HUDEP-2 (cell line): ENCODE results near the gene HNRNPU.

Experiments used
- DNase-seq, 76 experiments: peaks; one replicate each; lab custom pipeline; 2025; ENCODE audit not compliant: unreplicated experiment in 76 of 76; lab: John Stamatoyannopoulos, UW

Gene HNRNPU

DNA sequence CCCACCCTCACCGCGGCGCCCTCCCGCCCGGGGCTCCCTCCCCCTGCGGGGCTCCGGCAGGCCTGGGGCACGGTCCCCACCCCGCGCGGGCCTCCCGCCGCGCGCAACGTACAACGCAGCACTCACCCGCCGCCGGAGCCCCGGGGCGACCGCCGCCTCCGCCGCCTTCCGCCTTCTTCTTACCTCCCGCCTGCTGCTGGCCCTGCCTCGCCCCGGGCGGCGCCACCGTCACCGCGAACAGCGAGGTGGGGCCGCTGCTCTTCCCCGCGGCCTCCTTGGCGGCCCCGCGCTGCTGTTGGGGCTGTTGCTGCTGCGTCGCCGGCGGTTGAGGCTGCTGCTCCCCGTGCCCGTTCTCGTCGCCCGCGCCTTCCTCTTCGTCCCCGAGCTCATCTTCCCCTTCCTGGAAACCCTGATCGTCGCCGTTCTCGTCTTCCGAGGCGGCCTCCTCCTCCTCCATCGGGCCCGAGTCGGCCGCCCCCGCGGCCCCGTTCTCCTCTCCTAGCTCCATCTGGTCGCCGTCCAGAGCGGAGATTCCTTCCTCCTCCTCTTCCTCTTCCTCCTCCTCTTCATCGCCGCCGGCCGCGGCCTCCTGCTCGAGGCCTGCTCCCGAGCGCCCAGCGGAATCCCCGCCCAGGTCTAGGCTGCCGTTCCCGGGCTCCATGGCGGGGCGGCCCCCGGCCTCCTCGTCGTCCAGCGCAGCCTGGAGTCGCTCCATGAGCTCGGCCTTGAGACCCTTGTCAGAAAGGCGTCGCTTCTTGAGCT, 671 bp downstream of the HNRNPU start:
- peak in 9 of 76 experiments; percentile 11 to 57 (median 33) for DNase-seq

DNA sequence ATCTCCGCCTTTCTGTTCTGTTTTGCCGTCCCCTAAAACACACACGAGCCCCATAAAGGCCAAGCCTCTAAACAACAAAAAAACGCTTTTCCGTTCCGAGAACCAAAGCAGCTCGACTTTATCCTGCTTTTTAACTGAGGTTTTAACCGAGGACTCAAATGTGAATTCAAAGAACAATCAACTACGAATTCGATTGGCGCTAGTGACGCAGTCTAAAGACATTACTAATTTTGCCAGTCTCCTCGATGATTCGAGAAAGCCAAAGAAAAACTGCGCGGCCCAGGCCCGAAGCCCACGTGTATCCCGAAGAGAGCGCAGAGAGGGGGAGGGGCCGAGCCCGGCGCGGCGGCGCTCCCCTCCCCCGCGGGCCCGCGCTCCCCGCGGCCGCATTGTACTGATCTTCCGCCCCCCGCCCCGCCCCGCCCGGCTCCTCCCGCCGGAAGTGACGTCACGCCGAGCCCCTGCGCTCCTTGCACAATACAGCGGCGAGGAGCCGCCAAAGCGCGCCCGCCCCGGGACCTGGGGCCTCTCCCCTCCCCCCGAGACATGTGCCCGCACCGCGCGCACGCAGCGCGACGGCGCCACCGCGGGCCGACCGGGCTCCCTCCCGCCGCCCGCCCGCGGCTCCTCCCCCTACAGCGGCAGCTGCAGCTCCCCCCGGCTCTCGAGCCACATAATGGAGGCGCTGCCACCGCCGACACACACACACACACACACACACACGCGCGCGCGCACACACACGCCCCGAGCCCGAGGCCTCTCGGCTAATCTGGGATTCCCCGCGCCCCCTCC, 1.4 kb downstream of the HNRNPU start:
- peak in 74 of 76 experiments; percentile 48 to 97 (median 89) for DNase-seq

DNA sequence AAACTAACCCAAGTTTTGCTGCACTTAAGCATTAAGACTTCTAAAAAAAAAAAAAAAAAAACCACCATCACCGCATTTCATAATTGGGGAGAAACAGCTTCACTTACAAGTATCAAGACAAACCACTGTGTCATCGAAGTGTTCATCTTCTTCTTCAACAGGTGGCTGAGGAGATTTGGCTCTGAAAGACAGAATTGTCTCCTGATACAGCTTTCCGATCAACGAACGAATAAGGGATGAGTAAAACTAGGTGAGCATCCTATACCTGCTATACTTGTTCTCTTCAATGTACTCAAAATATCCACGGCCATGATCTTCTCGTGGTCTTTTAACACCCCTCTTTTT, 2.0 kb downstream of the HNRNPU start:
- peak in 5 of 76 experiments; percentile 14 to 52 (median 19) for DNase-seq

DNA sequence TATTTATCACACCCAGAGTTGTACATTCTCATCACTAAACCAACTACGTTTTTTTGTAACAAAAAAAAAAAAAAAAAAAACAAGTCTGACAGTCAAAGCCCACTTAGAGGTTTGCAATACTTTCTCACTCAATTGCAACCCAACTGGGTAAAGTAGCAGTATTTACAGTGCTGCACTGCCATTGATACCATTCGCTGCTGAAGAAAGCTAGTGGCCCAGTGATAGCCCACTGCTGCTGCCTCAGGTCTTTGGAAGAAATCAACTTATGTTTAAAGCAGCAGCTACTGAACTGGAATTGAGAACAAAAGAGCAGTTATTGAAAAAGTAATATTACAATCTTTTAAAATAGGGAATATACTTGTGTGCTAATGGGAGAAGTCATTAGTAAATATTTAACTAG, 2.7 kb downstream of the HNRNPU start:
- DNase-seq = peak in 1 of 76 experiments; percentile 4

DNA sequence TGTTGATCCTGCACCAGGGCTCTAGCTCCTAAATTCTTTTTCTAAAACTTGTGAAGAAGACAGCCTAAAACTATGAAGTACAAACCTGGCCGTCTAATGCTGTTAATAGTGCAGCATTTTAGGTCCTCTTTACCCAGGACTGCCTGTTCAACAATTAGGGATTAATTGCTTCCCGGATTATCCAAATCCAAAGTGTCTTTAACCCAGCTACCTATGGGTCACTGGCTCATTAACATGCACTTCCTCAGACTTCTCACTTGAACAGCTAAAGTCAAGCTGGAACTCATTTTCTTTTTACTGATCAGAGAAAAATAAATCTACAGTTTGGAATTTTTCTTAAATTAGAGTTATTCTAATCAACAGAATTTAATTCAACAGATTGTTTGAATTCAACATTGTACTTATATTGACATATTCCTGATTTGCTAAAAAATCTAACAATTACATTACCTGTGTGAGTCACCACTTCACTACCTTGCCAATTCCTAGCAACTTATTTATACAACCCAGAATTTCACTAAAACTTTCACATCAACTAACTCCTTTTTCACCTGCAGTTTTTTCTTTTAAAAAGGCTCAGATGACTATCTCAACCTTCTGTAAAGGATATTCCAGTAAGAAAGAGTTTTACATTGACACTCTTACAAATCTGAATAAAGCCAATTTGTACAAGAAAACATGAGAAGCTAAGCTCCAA, 3.3 kb downstream of the HNRNPU start:
- no peak for DNase-seq

DNA sequence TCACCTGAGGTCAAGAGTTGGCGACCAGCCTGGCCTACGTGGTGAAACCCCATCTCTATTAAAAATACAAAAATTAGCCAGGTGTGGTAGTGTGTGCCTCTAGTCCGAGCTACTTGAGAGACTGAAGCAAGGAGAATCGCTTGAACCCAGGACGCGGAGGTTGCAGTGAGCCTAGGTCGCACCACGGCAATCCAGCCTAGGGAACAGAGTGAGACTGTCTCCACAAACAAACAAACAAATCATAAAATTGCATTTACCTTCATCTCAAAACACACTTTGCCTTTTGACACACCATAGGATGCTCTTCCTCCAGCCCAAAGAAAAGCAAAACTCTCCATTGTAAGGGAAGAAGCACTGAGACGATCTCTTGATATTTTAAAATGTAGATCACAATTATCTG, 4.3 kb downstream of the HNRNPU start:
- no peak for DNase-seq

DNA sequence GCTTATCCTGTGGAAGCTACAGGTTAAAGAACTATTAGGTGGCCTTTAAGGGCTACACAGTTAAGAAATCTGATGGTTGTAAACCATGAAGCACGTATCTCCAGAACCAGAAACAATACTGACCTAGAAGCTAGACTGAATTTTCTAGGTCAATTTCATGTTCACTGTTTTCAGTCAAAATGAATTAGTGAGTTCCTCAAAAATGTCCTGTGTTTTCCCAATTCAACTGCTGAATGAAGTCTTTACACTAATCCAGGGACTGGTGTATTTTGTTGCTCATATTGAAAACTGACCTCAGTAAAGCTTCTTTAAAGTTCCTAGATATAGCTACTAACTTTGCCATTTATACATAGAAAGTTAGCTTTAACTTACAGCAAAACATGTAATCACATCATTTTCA, 6.0 kb downstream of the HNRNPU start:
- no peak for DNase-seq

DNA sequence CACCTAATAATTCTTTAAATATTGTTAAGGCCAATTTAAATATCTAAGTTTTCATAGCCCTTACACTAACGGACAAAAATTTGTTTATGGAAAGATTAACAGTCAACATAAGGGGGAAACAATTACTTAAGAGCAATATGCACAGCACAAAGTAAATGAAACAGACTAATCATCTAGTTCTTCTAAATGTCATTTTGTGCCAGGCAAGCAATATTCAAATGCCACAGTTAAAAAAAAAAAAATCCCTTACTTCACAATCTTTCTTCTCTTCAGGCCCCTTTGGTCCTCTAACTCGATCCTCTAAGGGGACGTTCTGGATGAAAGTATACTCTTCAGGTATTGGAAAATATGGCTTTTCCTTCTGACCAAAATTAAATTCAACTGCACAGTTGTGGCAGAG, 6.6 kb downstream of the HNRNPU start:
- no peak for DNase-seq

DNA sequence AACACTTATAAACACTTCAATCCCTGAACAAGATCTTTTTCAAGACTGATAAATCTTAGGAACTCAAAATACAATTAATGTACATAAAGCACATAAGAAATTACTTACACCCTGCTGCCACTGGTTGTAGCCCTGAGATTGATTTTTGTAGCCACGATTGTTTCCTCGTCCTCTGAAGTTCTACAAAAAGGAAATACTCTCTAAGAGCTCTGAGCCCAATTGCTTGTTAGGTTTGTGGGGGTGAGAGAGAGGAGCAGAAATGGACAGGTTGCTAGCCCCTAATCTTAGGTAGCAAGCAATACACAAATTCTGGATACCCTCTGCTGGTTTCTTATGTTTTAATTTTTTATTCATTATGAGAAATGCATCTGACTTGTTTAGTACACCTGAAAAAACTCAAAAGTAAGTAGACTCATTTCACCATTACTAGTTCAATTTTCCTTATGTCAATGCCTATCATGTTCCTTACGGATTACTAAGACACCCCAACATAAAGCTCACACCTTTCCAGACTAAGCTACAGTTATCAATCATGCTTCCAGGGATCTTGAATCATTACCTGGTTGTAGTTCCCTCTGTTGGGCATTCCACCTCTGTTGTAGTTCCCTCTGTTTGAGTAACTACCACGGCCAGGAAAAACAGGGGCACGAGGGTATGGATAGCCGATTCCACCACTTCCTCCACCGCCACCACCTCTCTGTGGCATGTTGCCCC, 9.3 kb downstream of the HNRNPU start:
- DNase-seq = no peak

DNA sequence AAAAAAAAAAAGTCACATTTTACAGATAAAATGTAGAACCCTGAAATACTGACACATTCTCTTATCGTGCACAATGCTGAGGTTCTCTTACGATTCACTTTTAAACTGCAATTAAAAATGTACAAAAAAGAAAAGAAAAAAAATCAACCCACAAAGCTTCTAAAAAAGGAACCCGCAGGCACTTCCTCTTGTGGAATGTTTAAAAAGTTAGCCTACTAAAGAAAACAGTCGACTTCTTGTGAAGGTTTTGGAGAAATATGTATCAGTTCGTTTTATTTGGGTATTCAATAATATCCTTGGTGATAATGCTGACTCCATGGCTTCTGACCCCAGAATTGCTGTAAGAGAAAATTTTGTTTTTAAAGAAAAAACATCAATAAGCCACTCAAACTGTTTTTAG, 10.2 kb downstream of the HNRNPU start:
- no peak for DNase-seq

DNA sequence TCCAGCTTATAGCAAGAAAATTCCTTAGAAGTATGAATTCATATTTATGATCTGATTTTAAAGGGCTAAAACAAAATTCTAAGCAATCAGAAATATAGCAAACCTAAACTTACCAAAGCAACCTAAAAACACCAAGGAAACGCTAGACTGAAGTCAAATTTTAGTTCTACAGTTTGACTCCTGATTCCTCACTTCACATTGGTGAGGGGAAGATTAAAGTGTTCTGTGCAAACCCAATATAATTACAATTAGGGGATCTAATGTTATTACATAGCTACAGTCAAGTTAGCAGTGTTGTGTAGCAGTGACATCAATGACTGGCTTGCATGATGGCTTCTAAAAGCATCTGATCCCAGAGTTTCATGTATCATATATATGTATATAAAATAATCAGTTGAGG, 11.6 kb downstream of the HNRNPU start:
- no peak for DNase-seq

DNA sequence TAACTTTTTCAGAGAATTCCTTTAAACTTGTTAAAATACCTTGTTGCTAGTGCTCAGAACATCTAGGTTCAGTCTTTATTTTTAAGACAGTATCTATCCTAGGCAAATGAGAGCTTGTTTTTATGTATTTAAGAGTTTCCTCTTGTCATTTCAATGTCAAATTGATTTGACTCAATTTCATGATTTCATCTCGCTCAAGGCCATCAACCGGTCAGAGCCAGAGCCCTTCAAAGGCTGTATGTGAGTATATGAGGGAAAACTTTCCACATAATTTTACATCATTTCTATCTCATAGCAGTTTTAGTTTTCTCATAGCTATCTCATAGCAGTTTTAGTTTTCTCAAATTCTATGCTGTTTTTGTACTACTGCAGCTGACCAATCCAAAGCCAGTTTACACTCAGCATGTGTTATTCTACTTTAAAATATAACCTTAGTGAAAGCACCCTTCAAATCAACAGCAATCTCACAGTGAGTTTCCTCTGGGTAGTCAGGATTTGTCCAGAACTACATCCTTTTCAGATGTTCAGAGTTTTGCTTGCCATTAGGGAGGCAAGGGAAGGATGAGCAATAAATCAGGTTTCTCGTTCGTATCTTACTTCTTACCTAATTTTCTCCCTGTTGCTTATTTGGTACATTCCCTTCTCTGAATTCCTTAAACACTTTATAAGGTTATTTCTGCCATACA, 12.7 kb downstream of the HNRNPU start:
- no peak for DNase-seq

DNA sequence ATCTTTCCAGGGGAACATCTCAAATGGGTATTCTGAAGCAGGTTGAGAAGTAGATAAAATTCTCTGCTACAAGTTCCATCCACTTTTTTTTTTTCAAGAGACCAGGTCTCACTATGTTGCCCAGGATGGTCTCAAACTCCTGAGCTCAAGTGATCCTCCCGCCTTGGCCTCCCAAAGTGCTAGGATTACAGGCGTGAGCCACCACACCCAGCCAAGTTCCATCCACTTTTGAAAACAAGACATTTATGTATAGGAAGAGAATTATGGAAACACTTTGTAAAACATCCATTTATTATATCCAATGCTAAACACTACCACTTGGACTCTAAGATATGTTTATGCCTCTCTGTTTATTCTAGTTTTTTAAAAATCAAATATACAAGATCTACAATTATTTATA, 13.4 kb downstream of the HNRNPU start:
- DNase-seq = no peak

DNA sequence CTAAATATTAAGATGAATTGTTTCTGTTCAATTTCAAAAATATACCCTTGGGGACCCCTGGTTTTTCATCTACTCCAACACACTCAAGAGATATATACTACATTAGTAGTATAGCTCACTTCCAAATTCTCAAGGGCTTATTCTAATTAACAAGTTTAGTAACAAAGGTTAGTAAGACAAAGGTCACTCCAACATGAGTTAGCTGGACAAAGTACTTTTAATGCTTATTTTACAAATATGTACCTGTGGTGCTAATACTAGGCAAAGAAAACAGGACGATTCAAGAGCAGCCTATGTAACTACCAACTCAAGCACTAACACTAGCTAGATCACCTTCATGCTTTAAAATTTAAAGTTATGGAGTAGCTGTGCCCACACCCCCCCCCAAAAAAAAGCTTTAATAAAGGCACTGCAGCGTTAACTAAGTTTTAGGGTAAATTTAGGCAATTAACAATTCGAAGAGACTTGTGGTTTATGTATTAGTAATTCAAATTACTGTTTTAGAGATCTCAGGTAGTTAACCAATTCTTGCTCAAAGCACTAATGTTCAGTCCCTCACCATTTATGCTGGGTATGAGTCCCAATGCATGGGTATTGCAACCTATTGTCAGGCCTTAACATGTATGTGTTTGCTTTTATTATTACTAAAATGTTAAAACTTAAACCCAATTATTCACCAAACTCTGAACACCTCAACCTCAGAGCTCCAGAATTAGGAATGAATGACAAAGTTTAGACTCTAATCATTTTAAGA, 14.1 kb downstream of the HNRNPU start:
- DNase-seq = no peak

DNA sequence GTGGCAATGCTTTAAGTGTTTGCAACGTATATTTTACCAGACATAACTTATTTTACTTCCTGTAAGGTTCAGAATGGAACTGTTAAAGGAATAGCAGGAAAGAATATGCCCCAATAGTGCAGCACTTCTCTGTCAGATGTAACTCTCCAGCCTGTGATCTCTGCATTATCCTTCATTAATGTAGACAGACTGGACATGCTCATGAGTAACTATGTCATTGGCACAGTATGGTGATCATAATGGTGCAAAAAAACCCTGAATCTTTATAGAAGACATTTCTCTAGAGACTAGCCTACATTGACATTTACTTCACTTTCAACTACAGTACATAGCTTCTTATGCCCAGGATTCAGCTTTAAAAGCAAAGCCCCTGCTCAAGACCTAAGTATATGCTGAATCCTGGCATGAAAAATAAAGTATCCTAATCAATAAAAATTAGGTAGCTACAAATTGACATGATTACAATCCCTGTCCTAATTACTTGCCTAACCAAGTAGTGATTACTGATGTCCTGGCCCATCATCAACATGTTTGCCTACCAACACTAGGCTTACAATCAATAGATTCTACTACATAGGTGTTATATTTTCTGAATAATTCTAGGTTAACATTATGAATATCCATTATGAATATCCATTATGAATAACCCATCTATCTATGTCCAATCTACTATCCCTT, 15.0 kb downstream of the HNRNPU start:
- no peak for DNase-seq

DNA sequence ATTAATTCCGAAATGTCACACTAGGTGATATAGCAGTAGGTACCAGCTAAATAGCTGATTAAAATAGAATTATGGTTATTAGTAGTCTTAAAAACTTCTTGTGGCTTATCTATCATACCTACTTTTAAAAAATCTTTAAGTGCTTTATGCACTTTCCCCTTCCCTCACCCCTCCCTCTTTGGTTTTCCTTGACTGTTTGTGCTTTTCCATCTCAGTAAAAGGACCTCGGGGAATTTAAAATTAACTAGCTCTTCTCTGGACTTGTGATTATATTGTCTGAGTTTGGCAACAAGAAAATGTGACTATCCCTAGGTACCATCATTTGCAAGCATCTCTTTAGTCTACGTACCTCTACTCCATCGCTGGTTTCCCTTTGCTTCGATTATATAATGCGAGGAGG, 17.7 kb downstream of the HNRNPU start:
- DNase-seq = no peak

DNA sequence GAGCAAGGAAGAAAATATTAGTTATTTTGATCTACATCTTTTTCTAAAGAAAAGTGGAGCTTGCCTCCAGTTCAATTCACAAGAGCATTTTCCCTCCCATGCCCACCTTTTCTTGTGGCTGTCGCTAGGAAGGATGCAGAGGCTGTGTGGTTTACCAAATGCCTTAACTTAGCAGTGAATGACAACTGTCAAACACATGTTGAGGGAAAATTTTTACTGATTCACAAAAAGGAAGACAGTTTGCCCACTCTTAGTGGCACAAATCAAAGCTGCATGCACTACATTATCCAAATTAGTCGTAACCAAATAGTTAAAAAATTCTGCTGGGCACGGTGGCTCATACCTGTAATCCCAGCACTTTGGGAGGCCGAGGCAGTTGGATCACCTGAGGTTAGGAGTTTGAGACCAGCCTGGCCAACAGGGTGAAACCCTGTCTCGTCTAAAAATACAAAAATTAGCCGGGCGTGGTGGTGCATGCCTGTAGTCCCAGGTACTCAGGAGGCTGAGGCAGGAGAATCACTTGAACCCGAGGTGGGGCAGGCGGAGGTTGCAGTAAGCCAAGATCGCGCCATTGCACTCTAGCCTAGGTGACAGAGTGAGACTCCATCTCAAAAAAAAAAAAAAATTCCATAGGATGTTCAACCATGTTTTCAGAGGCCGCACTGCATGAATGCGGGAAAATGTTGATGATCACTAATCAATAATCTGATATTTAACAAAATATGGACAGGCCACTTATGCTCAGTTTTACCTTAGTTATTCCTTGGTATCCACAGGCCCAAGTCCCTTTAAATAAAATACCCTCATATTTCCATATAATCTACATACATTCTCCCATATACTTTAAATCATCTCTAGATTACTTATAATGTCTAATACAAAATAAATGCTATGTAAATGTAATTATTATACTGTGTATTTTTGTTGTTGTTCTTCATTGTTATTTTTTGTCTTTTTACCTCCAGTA, 19.9 kb downstream of the HNRNPU start:
- no peak for DNase-seq
